Hematopoietic multipotent progenitor cell treated with erythropoietin and hydrocortisone succinate and interleukin-3 and kit ligand, for 8 days (in vitro differentiated cells): ENCODE data around the gene ASB4.

Experiments used
- DNase-seq: peaks from one replicate; pipeline ENCODE4 v3.0.0-alpha.2; 2015

Gene ASB4

DNA sequence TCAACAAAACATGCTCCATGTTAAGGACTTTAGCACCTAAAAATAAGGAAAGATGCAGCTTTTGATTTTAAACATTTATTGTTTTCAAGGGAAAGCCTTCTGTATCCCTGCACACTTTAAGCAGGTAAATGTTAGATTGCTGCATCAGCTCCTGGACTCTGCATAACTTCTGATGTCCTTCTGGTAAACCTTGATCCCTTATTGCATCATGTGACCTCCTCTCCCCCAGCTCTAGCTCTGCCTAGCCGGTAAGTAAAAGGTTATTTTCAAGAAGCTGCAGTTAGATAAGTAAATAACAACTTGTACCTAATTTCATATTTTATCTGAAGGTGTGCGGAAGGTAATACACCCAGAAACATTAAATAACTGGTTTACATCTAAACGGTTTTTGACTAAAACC lies 73.1 kb downstream of the ASB4 start:
- no peak for DNase-seq

DNA sequence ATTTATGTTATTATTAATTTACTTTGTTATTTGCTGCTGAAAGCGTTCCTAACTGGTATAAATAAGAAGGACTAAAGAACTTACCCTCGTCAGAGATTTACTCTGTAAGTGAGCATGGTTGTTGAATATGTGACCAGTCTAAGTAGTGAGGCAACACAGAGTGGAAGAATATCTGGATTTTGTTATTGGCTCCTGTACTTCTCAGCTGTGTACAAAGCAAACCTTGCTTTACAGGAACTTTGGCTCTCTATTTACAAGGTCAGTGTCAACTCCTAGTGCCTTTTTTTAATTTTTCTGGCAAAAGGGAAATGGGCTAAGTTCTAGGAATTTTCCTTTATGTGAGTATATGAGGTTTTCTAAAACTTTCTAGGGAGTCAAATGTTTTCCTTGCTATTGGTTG lies 74.9 kb downstream of the ASB4 start:
- no peak for DNase-seq

- no peak for DNase-seq
These were observed 84.0 kb downstream of the ASB4 start for GRCh38 chr7:95569720-95570119.

DNA sequence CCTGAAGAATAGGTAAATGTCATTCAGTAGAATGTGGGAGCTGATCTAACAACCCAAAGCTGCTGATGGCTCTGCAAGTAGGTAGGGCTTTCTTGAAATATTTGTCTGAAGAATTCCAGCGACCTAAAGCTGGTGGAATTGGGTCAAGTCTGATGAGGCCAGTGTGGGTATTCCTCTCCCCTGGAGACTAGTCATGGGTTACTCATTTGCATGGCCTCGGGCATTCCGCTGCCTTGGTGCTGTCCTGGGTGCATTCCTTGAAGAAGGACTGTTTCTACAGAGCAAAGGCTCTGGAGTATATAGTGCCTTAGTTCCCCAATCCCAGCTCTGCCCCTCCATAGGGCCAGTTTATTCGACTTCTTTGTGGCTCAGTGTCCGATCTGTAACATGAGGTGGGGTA lies 91.4 kb downstream of the ASB4 start:
- no peak for DNase-seq

DNA sequence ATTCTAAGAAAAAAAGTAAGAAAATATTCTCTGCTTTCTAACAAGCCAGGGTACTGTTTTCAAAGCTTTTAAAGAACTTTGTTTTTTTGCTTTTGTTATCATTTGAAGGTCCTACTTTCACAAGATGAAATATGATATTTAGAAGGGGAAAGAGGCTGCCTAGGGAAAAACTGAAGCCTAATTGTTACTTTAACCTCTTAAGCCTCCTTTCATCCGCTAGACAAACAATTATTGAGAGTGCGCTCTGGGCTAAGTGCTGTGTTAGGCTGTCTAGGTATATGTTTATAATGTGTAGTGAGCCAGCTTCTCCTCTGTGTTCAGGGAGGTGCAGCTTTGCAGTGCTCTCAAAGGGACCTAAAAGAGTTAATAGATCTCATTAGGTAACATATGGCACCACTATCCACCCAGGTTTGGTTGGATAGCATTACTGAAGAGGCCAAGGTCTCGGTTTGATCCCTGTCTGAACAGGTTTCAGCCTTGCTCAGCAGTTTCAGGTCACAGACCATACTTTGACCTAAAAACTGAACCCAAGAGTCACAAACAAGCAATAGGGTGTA lies 92.6 kb downstream of the ASB4 start:
- no peak for DNase-seq

GRCh38 chr7:95579318-95579717 lies 93.6 kb downstream of the ASB4 start:
- DNase-seq, result no peak

- no peak for DNase-seq
These were observed 95.7 kb downstream of the ASB4 start for GRCh38 chr7:95581467-95581866.

DNA sequence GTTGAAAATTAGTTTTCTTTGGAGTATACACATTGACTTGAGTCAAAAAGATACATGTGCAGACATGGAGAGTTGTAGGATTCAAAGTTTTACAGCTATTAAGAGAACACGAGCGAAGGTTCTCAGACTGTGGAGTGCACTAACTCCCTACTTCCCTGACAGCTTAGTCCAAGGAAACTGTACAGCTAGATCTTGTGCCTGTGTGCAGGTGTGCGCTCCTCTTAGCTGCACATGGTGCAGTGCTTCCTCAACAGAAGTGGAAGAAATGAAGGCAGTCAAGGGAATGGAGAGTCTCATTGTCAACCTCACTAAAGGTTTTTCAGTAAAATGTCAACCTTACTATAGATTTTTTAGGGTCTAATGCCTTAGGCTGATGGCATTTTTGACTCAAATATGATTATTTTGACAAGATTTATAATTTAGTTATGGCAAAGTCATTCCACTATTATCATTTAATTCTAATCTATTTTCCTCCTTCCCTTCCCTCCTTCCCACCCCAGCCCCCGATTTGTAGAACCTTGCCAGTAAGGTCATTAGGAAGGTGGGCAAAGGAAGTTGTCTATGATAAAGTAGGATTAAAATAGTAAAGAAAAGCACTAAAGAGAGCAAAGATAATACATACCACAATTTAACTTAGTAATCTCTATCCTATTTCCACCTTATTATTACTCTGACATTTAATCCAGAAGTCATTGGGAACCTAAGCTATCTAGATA lies 97.0 kb downstream of the ASB4 start:
- DNase-seq, result no peak

GRCh38 chr7:95583834-95584621 lies 98.3 kb downstream of the ASB4 start:
- no peak for DNase-seq

DNA sequence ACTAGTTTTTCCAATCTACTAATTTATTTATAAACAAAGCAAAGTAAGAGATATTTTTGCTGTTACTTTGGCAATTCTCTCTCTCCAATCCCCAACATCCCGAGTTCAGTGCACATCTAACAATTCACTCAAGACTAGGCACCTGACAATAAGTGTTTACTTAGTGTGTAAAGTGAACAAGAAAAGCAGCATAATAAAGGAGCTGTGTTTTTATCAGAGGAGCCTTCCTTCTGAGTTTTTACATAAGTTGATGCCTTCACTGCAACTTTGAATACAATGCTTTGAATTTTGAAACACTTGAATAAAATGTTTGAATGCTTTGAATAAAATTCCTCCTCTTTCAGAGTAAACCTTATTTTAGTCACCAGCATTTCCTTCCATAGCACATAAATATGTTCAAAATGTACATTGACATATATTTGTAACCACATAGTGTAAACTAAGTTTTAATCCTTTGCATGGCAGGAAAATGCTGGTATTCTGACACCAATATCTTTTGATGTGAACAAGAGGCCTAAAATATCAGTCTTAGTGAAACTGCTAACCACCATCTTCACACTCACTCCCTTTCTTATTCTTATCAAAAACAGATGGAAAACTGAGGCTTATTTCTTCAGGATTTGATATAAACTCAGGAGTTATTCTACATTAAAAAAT lies 99.2 kb downstream of the ASB4 start:
- DNase-seq, result no peak

GRCh38 chr7:95585426-95585789 lies 99.7 kb downstream of the ASB4 start:
- DNase-seq, result no peak

- DNase-seq, result no peak
These were observed 101.2 kb downstream of the ASB4 start for GRCh38 chr7:95586951-95587301.

GRCh38 chr7:95589031-95589430 lies 103.3 kb downstream of the ASB4 start:
- DNase-seq, result no peak

DNA sequence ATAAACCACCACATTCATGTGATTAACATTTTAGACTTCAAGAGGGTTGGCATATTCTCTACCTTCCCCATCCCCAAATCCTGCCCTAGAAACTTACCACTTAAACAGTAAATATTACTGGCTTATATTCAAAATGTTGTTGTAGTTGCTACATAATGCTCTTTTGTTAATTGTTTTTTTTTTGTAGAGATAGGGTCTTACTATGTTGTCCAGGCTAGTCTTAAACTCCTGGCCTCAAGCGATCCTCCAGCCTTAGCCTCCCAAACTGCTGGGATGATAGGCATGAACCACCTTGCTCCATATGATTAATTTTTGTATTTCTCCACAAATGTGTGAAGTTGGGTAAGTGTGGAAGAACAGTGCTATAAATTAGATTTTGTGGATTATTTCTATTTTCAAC lies 104.0 kb downstream of the ASB4 start:
- no peak for DNase-seq
